Activated T-cell treated with anti-CD3 and anti-CD28 coated beads, Interleukin-2, amount 50 U/mL, for 48 hours (primary cell): Measurements from ENCODE around the gene NHS.

Source experiments
- DNase-seq, 2 experiments: peaks; one replicate each; pipeline ENCODE4 v3.0.0-alpha.2; 2020

The NHS gene

GRCh38 chrX:17631647-17632046 is 256.6 kb downstream of the NHS start:
- DNase-seq: no peak

- no peak for DNase-seq
These were observed 257.9 kb downstream of the NHS start for GRCh38 chrX:17632942-17633341.

DNA sequence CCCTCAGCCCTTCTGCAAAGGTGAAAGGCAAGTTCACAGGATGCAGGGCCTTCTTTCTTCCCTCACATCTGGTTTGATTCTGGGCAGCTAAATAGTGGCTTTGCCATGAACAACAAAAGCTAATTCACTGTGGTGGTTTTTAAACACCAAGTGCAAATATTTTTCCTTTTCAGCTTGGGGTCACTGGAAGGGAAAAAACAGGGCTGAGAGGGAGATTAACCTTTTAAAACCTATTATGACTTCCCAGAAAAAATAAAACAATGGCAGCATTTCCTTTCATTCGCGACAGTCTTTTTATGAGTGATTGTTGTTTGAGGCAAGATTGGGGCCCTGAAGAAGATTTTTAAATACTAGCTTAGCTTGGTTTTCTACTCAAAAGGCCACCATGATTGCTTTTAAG is 258.5 kb downstream of the NHS start:
- no peak for DNase-seq

- no peak for DNase-seq
These were observed 259.7 kb downstream of the NHS start for GRCh38 chrX:17634542-17635207.

GRCh38 chrX:17635231-17635630 is 260.2 kb downstream of the NHS start:
- no peak for DNase-seq

- no peak for DNase-seq
These were observed 262.2 kb downstream of the NHS start for GRCh38 chrX:17637235-17637634.

DNA sequence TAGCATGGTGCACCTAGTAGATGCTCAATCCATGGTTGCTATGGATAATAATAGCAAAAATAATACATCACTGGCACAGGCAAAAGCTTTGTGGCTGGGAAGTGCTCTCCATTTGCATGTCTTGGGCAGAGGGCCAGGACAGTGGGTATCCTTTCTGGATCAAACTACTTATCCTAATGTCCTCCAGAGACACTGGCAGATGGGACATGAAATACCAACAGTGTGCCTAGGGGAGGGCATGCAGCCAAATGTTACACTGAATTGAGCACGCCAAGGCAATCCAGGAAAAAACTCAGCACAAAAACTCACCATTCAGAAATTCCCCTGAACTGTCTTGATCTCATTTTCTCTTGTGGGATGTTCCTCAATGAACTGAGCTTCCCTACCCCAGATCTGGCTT is 263.7 kb downstream of the NHS start:
- DNase-seq: no peak

DNA sequence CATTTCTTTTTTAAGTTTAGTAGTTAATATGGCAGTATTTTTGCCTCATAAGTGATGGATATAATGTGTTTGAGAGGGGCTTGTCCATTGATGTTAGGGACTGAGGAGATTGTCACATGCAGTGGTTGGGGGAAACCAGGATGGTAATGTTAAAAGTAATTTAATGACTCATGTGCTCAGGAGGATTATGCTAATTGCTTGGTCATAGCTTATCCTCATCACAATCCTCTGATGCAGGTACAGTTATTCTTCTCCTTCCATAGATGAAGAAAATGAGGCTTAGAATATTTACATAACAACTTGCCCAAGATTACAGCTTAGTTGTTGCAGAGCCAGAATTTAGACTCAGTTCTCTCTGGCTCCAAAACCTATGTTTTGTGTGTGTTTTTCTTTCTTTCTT is 267.9 kb downstream of the NHS start:
- no peak for DNase-seq

- no peak for DNase-seq
These were observed 268.5 kb downstream of the NHS start for GRCh38 chrX:17643528-17643927.

GRCh38 chrX:17644001-17644400 is 269.0 kb downstream of the NHS start:
- DNase-seq: no peak

GRCh38 chrX:17654116-17654515 is 279.1 kb downstream of the NHS start:
- peak; percentile 46 to 51 for DNase-seq

- peak; percentile 33 to 43 for DNase-seq
These were observed 280.4 kb downstream of the NHS start for GRCh38 chrX:17655211-17656034.

DNA sequence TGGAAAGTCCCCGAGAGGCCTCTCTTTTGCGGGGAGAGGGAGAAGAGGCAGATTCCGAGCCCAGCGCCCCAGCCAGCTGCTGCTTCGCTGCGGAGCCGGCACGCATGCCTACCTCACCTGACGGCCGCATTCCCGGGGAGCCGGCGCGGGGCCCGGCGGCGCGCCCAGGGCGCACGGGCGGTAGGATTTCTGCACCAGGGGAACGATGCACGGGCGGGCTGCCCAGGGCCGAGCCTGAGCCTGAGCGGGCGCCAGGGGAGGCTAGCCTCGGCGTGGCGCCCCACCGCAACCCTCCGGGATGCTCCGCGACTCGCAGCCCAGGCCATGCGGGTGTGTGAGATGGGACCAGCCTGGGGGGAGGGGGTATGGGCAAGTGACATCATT is 281.0 kb downstream of the NHS start:
- DNase-seq: no peak

- no peak for DNase-seq
These were observed 281.6 kb downstream of the NHS start for GRCh38 chrX:17656556-17656955.

DNA sequence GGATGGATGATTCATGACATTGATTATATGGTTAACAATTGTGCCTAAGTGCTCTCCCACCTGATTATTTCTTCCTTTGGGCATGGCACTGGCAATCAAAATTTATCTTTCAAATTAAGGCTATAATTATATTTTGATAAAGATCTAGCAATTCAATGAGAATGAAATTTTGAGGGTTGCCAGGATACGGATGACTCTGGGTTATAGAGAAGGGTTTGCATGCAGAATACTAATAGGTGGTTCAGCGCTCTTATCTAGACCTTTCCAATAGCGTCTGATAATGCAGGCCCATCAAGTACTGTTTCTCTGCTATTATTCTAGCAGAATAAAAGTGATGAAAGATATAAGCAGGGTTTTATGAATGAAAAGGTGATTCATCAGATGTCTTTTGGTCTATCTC is 287.4 kb downstream of the NHS start:
- no peak for DNase-seq

GRCh38 chrX:17668929-17669328 is 293.9 kb downstream of the NHS start:
- no peak for DNase-seq

DNA sequence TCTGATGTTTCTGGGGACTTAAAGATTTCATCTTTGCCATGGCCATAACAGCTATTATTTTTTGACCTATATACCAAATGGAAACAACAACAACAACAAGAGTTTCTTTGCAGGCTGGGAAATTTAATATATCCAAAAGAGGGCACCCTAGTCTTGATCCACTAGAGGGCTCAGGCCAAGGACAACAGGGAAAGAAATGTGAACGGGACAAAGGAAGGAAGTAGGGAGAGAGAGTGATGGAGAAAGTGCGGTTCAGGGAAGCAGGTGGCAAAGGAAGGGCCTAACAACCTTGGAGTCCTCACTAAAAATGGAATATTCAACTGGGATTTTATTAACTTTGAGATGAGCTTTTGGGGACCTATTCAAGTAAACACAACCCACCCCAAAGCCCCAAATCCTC is 294.5 kb downstream of the NHS start:
- DNase-seq: no peak

- no peak for DNase-seq
These were observed 294.9 kb downstream of the NHS start for GRCh38 chrX:17669891-17670290.

GRCh38 chrX:17670874-17671273 is 295.9 kb downstream of the NHS start:
- DNase-seq: no peak

- DNase-seq: no peak
These were observed 299.6 kb downstream of the NHS start for GRCh38 chrX:17674601-17675000.

DNA sequence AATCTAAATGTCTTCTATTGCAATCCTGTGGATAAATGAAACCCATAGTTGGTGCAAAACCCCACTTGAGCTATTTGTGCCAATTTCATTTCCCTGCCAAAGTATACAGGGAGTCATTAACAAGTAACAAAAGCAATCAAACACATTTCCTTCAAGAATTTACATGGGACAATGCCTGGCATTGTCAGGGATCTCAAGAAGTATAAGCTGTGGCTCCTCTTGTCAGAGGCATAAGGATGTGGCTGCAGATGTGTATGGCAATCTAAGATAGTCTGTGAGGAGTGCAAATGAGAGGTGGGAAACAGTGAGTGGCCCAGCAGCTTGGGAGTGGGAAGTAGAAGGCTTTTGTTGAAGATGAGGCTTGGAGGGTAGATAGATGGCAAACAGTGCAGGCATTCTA is 304.3 kb downstream of the NHS start:
- no peak for DNase-seq

- no peak for DNase-seq
These were observed 304.8 kb downstream of the NHS start for GRCh38 chrX:17679820-17680219.

- DNase-seq: no peak
These were observed 305.9 kb downstream of the NHS start for GRCh38 chrX:17680732-17681413.

DNA sequence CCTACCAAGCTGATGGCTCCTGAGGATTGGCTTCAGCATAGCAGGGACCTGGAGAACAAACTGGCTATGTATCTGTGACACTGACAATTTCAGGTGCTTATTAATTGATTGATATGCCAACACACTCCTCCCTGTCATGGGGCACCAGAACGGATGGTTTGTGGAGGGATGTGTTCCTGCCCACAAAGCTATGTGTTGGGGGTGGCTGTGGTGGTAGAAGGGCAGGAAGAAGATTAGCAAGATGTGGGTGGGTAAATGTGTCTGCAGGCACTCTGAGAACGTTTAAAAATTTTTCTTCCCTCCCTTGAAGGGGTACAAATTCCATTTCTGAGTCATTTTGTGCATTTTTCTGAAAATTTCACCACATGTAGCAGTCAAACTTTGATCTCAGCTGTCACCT is 307.3 kb downstream of the NHS start:
- DNase-seq: peak in 1 of 2 experiments; percentile 21
